HG03025 (cell line): Measurements from ENCODE around the gene ALOX5AP.

Experiments used
- ATAC-seq: cut with Tn5 transposase; IDR thresholded peaks from one replicate; pipeline ENCODE4 v1.9.1; 2021; ENCODE audit warnings: mild to moderate bottlenecking, moderate library complexity; ENCODE audit not compliant: unreplicated experiment, low FRiP score

ALOX5AP gene

DNA sequence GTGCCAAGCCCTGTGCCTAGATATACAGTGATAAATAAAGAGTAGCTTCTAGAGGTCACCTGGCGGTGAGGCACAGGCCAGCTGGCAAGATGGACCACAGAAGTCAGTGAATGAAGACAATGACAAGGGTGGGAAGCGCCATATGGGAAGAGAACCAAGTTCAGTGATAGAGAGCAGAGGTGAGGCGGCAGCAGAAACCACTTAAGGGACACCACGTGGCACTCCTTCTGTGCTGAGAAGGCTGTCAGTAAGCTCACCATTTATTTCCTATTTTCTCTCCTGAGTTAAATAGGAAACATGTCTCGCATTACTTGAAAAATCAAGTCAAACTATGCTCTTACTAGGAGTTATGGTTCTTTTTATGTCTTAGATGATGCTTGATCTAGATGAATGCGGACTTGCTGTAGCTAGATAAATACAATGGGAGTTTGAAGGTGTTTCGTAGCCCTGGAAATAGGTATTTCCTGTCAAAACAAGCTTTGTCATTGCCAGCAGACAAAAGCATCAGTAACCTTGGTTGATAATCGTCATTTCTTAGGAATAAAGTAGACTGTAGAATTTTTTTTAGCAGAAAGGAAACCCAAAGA is 17.8 kb downstream of the ALOX5AP start:
- ATAC-seq, result no peak

DNA sequence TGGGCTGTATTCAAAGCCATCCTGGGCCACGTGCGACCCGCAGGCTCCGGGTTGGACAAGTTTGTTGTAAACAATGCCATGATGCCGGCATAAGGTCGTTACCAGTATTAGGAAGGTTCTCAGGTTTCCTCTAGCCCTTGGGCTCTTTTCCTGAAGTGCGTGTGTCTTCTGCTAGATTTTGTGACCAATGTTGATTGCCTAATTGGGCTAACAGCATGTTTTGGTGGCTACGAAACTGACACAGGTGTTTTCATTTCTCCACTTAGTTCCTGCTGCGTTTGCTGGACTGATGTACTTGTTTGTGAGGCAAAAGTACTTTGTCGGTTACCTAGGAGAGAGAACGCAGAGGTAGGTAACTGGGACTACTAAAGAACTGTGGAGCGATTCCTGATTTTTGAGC is 20.3 kb downstream of the ALOX5AP start:
- no peak for ATAC-seq

DNA sequence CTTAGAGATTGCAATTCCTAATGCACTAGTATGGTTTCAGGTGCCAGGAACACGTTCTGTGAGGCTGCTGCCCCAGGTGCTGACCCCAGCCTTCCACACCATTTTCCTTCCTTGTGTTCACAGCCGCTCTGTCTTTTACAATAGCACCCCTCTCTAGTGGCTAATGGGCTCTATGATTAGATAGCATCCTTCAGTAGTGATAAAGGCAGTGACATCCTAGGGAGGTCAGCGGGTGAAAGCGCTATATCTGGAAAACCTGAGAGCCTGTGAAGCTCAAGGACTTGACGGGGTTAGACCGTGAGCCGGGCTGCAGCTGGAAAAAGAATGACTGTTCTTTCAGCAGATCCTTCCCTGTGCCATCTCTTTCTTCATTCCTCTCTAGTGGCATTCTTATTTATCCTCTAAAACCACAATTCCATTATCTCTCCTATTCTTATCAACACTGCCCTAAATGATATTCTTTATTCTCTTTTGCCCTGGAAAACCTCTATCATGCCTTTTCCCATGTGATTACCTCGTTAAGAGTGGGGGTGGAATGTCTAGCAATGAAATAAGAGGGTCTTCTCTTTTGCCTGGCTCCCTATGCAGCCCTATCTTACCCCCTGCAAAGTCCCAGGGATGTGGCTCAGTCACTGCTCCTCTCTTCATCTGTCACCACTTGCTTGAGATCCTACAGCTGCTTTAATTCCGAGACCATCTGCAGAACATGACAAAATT is 21.8 kb downstream of the ALOX5AP start:
- ATAC-seq, result no peak

DNA sequence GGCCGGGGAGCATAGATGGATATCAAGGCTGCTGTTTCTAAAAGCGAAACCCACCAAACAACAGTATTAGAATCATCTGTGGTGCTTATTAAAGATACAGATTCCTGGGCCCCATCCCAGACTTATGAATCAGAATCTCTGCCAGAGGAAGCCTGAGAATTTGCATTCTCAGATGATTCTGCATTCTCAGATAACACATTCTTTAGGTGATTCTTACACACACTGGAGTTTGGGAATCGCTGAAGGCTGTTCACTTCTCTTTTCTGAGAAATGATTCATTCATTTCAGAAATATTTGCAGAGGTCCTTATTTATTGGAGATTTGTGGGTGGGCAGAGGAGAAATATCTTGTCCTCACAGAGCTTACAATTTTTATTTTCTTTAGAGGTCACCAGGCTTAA is 24.4 kb downstream of the ALOX5AP start:
- no peak for ATAC-seq

DNA sequence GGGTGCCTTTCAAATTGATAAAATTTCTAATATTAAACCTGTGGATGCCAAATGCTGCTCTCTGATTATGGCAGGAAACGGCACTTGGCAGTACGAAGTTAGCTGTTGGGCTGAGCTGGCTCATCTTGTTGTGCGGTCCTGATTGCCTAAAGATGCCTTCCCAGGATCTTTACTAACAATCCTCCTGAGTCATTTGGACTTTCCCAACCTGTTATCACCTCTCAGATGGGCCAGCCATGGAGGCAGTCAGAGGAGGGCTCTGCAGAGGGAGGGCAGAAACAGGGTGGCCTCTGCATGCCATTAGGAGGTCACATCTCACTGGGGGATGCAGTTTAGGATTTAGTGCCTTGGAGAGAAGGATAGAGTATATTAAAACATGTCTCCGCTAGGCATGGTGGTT is 27.3 kb downstream of the ALOX5AP start:
- no peak for ATAC-seq

DNA sequence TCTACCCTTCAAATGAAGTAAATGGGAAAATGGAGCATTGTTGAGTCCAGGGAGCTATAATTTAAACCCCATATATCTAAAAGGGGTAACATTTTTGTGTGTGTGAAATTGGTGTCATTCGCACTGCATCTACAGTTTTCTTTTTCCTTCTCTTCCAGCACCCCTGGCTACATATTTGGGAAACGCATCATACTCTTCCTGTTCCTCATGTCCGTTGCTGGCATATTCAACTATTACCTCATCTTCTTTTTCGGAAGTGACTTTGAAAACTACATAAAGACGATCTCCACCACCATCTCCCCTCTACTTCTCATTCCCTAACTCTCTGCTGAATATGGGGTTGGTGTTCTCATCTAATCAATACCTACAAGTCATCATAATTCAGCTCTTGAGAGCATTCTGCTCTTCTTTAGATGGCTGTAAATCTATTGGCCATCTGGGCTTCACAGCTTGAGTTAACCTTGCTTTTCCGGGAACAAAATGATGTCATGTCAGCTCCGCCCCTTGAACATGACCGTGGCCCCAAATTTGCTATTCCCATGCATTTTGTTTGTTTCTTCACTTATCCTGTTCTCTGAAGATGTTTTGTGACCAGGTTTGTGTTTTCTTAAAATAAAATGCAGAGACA is 28.6 kb downstream of the ALOX5AP start:
- ATAC-seq, result no peak

DNA sequence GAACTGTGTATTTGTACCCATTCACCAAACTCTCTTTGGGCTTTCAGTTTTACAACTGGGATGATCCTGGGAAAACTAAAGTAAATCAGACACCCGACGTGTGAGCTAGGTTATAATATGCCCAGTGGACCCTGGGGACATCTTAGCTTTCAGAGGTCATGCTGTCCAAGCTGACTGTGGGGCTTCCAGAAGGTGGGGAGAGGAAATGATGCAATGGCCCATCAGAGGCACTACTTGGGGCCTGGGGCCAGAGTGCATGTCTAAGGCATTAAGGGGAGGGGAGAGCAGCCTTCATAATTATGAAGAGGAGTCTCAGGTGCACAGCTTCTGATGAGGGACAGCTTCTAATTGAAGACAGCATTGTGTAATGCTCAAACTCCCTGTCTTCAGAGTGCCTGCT is 30.9 kb downstream of the ALOX5AP start:
- no peak for ATAC-seq

DNA sequence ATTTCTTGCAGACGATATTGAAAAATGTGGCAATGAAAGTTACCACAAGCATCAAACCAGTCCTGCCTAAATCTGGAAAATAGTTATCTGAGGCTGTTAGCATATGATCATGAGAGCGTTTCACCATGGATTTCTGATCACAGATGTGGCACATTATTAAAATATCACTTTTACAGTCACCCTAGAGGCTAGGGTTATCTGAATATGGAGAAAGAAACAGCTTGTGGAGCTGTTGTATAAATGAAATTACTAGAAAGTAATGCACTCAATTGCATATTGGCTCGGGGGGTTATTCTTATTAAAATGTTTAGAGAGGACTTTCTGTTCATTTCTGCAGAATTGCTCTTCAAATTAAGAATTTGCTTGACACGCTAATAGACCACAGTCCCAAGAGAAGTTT is 35.6 kb downstream of the ALOX5AP start:
- ATAC-seq, result no peak

DNA sequence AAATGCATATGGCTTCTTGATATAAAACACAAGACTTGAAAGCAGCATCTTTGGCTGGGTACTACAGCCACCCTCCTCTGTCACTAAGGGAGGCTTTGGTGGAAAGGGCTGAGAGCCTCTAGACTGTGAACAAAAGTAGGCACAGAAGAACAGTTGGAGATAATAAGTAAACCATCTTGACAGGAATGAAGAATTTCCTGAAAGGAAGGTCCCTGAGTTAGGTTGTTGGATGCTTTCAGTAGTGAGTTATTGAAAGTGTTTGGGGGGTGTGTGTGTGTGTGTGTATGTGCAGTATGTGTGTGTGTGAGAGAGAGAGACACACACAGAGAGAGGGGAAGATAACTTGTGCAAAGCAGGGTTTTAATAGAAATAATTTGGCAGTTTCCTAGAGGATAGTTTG is 38.2 kb downstream of the ALOX5AP start:
- no peak for ATAC-seq

DNA sequence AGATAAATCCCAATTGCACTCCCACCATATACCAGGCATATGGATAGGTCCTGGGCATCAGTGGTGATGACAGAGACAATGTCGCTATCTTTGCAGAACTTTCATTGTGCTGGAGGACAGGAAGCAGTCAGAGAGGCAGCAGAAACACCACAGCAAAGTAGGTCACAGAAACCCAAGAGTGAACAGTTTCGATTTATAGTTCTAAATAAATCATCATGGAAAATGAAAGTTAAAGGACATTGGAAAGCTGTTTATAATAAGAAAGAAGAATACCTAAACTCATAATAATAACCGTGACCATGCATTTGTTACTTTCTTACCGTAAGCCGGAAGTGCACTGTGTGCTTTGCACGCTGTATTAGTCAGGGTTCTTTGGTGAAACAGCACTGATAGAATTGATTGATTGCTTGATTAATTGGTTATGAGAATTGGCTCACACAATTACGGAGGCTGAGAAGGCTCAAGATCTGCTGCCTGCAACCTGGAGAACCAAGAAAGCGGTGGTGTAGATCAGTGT is 38.9 kb downstream of the ALOX5AP start:
- no peak for ATAC-seq

DNA sequence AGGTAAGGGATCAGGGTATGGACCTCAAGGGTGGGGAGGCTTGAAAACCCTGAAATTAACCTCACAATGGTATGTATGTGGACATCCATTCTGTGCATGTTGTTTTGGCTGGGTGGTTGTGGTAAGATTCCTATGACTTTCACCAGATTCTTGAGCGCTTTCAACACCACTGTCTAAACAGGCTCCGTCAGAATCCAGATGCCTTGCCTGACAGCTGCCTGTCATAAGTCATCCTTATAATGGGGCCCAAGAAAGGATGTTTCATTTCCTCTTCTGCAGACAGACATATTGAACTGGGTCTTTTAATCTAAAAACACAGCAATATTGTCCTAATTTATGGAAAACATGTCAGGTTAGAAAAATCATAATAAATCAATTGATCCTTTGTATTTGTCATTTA is 41.3 kb downstream of the ALOX5AP start:
- no peak for ATAC-seq

DNA sequence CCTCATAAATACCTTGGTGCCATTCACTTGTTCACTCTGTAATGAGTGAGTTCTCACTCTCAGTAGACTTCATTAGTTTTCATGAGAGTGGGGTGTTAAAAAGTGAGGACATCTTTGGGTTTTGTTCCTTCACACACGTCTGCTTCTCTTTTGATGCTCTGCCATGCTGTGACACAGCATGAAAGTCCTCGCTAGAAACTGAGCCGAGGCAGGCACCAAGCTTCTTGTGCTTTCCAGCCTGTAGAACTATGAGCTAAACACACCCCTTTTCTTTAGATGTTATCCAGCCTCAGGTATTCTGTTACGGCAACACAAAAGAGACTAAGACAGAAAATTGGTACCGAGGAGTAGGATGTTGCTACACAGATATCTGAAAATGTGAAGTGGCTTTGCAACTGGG is 43.7 kb downstream of the ALOX5AP start:
- no peak for ATAC-seq

DNA sequence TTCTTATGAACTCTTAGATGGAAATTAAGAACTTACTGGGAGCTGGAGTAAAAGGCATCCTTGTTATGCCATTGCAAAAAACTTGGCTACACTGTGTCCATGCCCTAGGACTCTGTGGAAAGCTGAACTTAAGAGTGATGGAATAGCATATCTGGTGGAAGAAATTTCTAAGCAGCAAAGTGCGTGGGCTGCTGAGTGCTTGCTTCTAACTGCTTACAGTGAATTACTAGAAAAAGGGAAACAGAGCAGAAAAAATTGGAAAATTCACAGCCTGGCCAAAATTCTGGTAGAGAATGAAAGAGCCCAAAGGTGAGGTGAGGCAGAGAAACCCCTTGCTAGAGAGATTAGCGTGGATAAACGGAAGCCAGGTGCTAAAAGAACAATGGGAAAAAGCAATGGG is 44.3 kb downstream of the ALOX5AP start:
- ATAC-seq, result no peak

DNA sequence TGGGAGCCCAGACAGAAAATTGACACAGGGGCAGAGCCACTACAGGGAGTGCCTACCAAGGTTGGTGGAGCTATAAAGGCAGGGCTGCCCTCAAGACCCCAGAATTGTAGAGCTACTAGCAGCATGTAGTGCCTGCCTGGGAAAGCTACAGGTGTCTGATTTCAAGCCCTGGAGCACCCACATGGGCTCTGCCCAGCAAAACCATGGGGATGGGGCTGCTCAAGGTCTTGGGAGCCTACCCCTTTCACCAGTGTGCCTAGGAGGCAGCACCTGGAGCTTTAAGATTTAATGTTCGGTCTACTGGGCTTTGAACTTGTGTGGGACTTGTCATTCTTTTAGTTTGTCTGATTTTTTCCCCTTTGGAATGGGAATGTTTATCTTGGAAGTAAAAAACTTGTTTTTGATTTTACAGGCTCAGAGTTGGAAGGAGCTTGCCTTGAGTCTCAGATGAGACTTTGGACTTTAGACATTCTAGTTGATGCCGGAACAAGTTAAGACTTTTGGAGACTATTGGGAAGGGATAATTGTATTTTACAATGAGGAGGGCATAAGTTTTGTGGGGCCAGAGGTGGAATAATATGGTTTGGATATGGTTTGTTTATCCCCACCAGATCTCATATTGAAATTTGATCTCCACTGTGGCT is 45.1 kb downstream of the ALOX5AP start:
- no peak for ATAC-seq

DNA sequence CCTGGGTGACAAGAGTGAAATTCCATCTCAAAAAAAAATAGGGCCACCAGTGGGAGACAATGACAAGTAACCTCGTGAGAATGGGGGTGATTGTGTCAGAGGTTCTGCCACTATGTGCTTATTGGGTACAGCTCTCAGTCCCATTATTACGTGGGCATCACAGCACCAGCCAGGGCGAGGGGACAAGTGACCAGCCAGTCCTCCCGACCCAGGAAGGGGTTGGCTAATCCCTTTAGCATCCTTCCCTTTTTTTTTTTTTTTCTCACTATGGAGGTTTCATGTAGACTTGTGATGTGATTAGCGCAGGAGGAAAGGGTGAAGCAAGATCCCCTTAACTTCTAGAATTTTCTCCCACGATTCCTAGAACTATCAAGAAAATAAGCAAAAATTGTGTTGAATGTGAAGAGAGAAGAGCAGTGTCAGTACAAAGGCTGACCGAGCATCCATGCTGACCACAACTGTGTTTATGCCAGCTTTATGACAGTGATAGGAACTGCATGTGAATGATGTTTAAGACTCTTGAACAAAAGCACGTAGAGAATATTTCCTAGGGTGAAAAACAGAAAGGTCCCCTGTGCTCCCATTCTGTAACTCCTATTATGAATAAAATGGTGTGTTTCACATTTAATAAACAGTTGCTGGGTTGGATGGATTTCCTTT is 50.0 kb downstream of the ALOX5AP start:
- ATAC-seq, result no peak

DNA sequence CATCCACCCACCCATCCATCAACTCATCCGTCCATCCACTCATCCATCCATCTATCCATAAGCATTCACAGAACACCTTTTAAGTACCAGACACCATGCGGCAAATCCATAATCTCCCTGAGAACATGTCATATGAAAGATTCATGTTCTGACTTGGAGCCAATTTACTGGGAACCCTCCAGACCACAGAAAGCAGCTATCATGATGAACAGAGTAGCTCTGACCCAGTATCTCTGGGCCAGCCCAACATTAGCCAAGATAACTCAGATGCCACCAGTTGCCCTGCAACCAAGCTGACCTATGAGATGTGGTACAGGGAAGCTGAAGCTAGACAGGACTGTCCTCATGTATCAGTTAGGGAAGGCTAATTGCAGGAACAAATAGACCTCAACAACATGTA is 51.3 kb downstream of the ALOX5AP start:
- ATAC-seq, result no peak

DNA sequence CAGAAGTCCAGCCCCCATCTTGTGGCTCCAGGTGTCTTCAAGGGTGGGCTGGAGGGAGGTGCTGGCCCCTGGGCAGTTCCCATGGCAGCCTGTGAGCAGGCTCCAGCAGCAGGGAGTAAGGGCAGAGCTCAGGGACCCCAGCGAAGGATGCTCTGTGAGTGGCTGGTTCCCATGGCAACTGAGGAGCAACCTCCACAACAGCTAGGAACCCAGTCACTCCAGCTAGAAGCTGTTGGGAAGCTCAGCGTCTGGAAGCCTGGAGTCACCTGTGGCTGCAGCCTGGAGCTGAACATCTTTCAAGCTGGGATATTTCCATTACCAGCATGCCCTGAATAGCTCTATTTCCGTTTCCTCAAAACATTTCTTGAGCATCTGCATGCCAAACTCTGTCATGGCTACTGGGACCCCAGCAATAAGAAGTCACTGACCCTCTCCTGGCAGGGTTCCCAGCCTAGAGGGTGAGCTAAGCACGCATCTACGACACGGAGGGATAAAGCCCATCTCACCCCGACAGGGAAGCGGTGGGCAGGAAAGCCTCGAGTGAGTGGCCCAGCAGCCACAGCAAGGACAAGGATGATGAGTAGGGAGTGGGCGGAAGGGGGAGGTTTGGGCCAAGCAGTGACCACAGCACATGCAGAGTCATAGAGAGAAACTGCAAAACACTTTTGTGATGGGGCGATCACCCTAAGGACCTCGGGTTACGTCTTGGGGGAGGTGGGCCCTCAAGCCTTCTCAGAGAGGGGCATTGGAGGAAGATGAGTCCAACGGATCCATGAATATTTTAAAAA is 52.6 kb downstream of the ALOX5AP start:
- ATAC-seq, result no peak

DNA sequence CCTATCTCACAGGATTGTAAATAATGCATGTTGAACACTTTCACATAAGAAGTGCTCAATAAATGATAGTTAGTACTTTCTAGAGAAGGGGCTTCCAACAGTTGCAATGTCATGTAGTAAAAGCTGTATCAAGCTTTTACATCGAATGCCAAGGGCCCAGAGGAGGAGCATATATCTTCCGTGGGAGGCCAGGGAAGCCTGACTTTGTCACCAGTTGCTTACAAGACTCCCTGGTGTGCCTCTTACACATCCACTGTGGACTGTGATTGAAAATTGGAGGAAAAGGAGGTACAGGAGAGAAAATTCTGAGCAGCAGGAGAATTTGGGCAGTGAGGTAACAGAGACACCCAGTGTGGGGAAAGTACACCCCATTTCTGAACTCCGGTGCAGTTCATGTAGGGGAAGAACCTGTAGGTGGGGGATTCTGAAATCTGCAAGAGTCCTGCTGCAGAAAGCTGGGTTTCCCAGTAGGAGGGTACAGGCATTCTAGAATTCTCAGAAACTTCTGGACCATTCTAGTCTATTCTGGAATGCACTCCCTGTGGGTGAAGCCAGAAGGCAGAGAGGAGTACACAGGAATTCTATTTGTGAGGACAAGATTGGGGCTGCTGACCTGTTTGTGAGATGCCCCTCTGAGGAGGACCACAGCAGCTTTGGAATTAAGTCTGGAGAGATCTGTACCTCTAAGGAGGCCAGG is 54.0 kb downstream of the ALOX5AP start:
- ATAC-seq, result no peak

DNA sequence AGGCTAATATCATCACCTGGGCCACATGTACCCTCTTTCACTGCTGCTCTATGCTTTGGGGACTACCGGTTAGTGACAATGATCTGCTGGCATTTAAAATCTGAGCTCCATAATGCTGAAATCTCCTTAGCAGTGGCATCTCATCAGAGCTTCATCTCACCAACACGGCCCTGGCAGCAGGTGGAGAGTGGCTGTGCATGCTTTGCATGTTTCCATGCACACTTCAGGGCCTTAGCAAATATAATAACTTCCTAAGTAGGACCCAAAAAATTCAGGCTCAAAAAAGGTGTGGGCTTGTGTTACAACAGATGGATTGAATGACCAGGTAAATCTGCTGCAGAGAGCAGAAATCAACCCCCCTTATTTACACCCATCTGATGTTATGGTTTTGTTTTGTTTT is 55.2 kb downstream of the ALOX5AP start:
- ATAC-seq, result no peak
